DMS53 treated with DMSO at 0.1 percent for 48 hours (cell line): ENCODE measurements around the gene RNF14.
"Not testable (repeated sequence)": the region's sequence is repeated elsewhere in the genome, so short reads cannot be mapped to it uniquely, and the experiment has no call there.

Experiments used
- DNase-seq: peaks from one replicate; lab custom pipeline; 2025; ENCODE audit not compliant: unreplicated experiment; lab: John Stamatoyannopoulos, UW

RNF14 gene

GRCh38 chr5:142012792-142013388, 44.0 kb downstream of the RNF14 start, which contains the start of gene GNPDA1:
GNPDA1 (minus strand) TSS chr5:142013027; CDS start chr5:142012035, 992 bp downstream.
- peak; percentile 69 for DNase-seq

- DNase-seq, result no peak
Measured at GRCh38 chr5:142013734-142014521, 45.0 kb downstream of the RNF14 start.

- DNase-seq, result peak; percentile 75
Measured at GRCh38 chr5:142014911-142015584, 46.1 kb downstream of the RNF14 start.

- peak; percentile 5 for DNase-seq
Measured at GRCh38 chr5:142015781-142016533, 47.1 kb downstream of the RNF14 start.

- DNase-seq, result no peak
Measured at GRCh38 chr5:142016556-142016955, 47.7 kb downstream of the RNF14 start.

GRCh38 chr5:142017832-142018427, 49.0 kb downstream of the RNF14 start:
- no peak for DNase-seq

- DNase-seq, result no peak
Measured at GRCh38 chr5:142020122-142020659, 51.3 kb downstream of the RNF14 start.

- DNase-seq, result peak; percentile 85
Measured at GRCh38 chr5:142023836-142024235, 54.9 kb downstream of the RNF14 start.

- DNase-seq, result peak; percentile 94
Measured at GRCh38 chr5:142024771-142025304, 55.9 kb downstream of the RNF14 start.

GRCh38 chr5:142025637-142026036, 56.7 kb downstream of the RNF14 start:
- no peak for DNase-seq

GRCh38 chr5:142032150-142032549, 63.2 kb downstream of the RNF14 start:
- no peak for DNase-seq

- no peak for DNase-seq
Measured at GRCh38 chr5:142032747-142033631, 64.1 kb downstream of the RNF14 start.

- not testable (repeated sequence) for DNase-seq
Measured at GRCh38 chr5:142033632-142034567, 65.0 kb downstream of the RNF14 start.

- DNase-seq, result no peak
Measured at GRCh38 chr5:142034994-142035393, 66.1 kb downstream of the RNF14 start.

GRCh38 chr5:142036918-142037317, 68.0 kb downstream of the RNF14 start:
- no peak for DNase-seq

GRCh38 chr5:142037599-142037998, 68.7 kb downstream of the RNF14 start:
- DNase-seq, result not testable (repeated sequence)

- DNase-seq, result no peak
Measured at GRCh38 chr5:142038735-142039134, 69.8 kb downstream of the RNF14 start.
